ENCODE measurements around the gene FAM83G.

DNA sequence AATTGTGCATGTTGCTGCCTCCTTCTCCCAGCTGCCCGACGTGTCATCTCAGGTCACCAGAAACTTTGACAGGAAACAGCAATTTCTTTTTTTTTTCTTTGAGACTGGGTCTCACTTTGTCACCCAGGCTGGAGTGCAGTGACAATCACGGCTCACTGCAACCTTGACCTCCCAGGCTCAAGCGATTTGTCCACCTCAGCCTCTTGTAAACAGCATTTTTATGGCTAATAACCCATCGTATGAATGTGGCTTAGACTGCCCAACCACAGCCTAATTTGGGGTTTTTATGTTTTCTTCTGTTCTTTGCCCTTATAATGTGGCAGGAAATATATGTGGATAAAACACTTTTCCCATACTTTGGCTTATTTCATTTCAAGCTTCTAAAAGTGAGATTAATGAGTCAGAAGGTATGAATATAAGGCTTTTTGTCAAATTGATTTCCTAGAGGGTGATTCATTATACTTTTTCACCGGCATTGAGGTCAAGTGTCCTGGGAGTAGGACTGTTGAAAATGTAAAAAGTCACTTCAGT lies 83.6 kb downstream of the FAM83G start:
- no peak for TF ChIP-seq CTCF (conservative IDR thresholded peaks at IDR 0.05 in 1 of 2, IDR thresholded peaks at IDR 0.05 in 1 of 2; ENCODE audit: low read depth in 1 of 2, low read length in 2 of 2)
- TF ChIP-seq EZH2 (IDR thresholded peaks at IDR 0.05; ENCODE audit: low read length, missing control alignments): no peak

All from fibroblast of lung (primary cell).